Adrenal gland (tissue), 5 donors: ENCODE data around the gene SLC39A7.

Source experiments
- POLR2A ChIP-seq, 2 donors: fragments of 450-650 bp; IDR thresholded peaks; one replicate each; pipeline ENCODE4 v1.6.1; 2017; ENCODE audit warnings: antibody characterized with exemption in 2 of 2, mild to moderate bottlenecking in 2 of 2, moderate library complexity in 1 of 2
- TF ChIP-seq, protein P1 (sequence below), 6 experiments: fragments of 450-650 bp in 4 of 6; fragments of 200-600 bp in 2 of 6; sonication (generic) in 1 of 6; IDR thresholded peaks; 1 replicate in 5 of 6; 2 replicates in 1 of 6; pipeline versions ENCODE4 v1.5.1 to v1.8.0; 2016 to 2021; ENCODE audit warnings: antibody characterized with exemption in 6 of 6, mild to moderate bottlenecking in 2 of 6, moderate library complexity in 1 of 6
- donor health status: DM: no; HTN: no; CAD: no.

DNA sequence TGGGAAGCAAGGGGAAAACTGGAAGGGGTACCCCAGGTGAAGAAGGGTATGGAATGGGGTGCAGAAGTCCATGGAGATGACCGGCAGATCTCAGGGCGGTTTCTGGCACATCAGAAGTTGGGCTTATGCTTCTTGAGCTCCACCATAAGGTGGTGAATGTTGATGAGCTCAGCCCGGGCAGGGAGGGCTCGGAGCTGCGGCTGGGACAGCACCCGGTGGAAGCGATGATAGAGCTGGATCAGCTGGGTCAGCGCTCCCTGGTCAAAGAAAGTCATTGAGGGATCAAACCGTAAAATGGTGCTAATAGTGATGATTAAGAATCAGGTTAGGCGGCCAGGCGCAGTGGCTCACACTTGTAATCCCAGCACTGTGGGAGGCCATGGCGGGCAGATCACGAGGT is 50.1 kb downstream of the SLC39A7 start:
- no peak for TF ChIP-seq POLR2A (IDR thresholded peaks at IDR 0.05)
- TF ChIP-seq, protein P1, sequence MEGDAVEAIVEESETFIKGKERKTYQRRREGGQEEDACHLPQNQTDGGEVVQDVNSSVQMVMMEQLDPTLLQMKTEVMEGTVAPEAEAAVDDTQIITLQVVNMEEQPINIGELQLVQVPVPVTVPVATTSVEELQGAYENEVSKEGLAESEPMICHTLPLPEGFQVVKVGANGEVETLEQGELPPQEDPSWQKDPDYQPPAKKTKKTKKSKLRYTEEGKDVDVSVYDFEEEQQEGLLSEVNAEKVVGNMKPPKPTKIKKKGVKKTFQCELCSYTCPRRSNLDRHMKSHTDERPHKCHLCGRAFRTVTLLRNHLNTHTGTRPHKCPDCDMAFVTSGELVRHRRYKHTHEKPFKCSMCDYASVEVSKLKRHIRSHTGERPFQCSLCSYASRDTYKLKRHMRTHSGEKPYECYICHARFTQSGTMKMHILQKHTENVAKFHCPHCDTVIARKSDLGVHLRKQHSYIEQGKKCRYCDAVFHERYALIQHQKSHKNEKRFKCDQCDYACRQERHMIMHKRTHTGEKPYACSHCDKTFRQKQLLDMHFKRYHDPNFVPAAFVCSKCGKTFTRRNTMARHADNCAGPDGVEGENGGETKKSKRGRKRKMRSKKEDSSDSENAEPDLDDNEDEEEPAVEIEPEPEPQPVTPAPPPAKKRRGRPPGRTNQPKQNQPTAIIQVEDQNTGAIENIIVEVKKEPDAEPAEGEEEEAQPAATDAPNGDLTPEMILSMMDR (IDR thresholded peaks at IDR 0.05) = no peak
